ENCODE measurements around the gene LY6G6F. TPM values are rescaled to one million over a fixed set of nuclear protein-coding genes. Genes with fewer than 3 reads are reported as not detected.
A peak's percentile ranks its signal among the peaks of the same experiment; 100 is the strongest.

LY6G6F gene
- total RNA-seq, 6 experiments from 2014 or later = not detected

- Mint-ChIP-seq H3K4me3 (no peak overlapping the region), H3K27ac (no peak overlapping the region; the same call in 1 of the 2 replicates), H3K36me3 (ENCODE audit: low read depth) (peaks cover 12% of the 10 kb centered on the region; the same call in 1 of the 2 replicates), H3K4me1 (ENCODE audit: low read depth) (peaks cover 25% of the 10 kb centered on the region), H3K27me3 (ENCODE audit: insufficient read depth) (no peaks in the 10 kb centered on the region), H3K9me3 (no peaks in the 10 kb centered on the region)
- no peak for TF ChIP-seq CTCF (IDR thresholded peaks at IDR 0.05)
- peak; percentile 25 for DNase-seq
Measured at GRCh38 chr6:31750411-31751022, 43.9 kb downstream of the LY6G6F start.

GRCh38 chr6:31752739-31753319 is 46.2 kb downstream of the LY6G6F start:
- peak overlapping the region; percentile 16; the same call in 1 of the 2 replicates for H3K4me3 Mint-ChIP-seq
- DNase-seq = peak; percentile 82
- peak overlapping the region; percentile 83 for H3K27ac Mint-ChIP-seq
- H3K36me3 Mint-ChIP-seq (ENCODE audit: low read depth) = peaks cover 5% of the 10 kb centered on the region; the same call in 1 of the 2 replicates
- no peaks in the 10 kb centered on the region for H3K9me3 Mint-ChIP-seq
- H3K27me3 Mint-ChIP-seq (ENCODE audit: insufficient read depth) = no peaks in the 10 kb centered on the region
- no peak for TF ChIP-seq CTCF (IDR thresholded peaks at IDR 0.05)
- H3K4me1 Mint-ChIP-seq (ENCODE audit: low read depth) = peaks cover 16% of the 10 kb centered on the region

GRCh38 chr6:31758281-31758680 is 51.6 kb downstream of the LY6G6F start:
- no peak for DNase-seq
- Mint-ChIP-seq H3K27me3 (ENCODE audit: insufficient read depth) (no peaks in the 10 kb centered on the region), H3K36me3 (ENCODE audit: low read depth) (peaks cover 7% of the 10 kb centered on the region; the same call in 1 of the 2 replicates), H3K4me3 (no peak overlapping the region), H3K27ac (no peak overlapping the region), H3K9me3 (no peaks in the 10 kb centered on the region), H3K4me1 (ENCODE audit: low read depth) (peaks cover 4% of the 10 kb centered on the region)
- no peak for TF ChIP-seq CTCF (IDR thresholded peaks at IDR 0.05)

Small RNA genes within 50 kb of the gene (microRNA-seq; reads per million reads assigned to microRNA genes)
- gene MIR4646 = not detected

Other genes starting within 250 kb of the LY6G6F start
- 10 to 100 TPM; 16.0 to 26.0 (median 22.6) TPM for gene MICB, start 208.7 kb upstream of the LY6G6F start, total RNA-seq (2021; fragmentation: NEBNext Ultra II Directional; extraction: Animal tissue kit (Norgen Biotek cat#: 25700))
- not detected for gene MCCD1, start 177.9 kb upstream of the LY6G6F start, total RNA-seq (2021; fragmentation: NEBNext Ultra II Directional; extraction: Animal tissue kit (Norgen Biotek cat#: 25700))
- 100 to 1,000 TPM; 312 to 380 (median 358) TPM for gene DDX39B, start 164.9 kb upstream of the LY6G6F start, total RNA-seq (2021; fragmentation: NEBNext Ultra II Directional; extraction: Animal tissue kit (Norgen Biotek cat#: 25700))
- 1 to 10 TPM; 2.9 to 4.1 (median 3.2) TPM for gene ATP6V1G2, start 160.3 kb upstream of the LY6G6F start, total RNA-seq (2021; fragmentation: NEBNext Ultra II Directional; extraction: Animal tissue kit (Norgen Biotek cat#: 25700))
- gene NFKBIL1, start 159.3 kb upstream of the LY6G6F start, total RNA-seq (2021; fragmentation: NEBNext Ultra II Directional; extraction: Animal tissue kit (Norgen Biotek cat#: 25700)) = 10 to 100 TPM; 11.8 to 15.9 (median 13.6) TPM
- gene LTA, start 134.6 kb upstream of the LY6G6F start, total RNA-seq (2021; fragmentation: NEBNext Ultra II Directional; extraction: Animal tissue kit (Norgen Biotek cat#: 25700)) = not detected
- under 1 TPM; 0.12 to 0.41 (median 0.23) TPM for gene TNF, start 131.3 kb upstream of the LY6G6F start, total RNA-seq (2021; fragmentation: NEBNext Ultra II Directional; extraction: Animal tissue kit (Norgen Biotek cat#: 25700))
- under 1 TPM in 1 of 6 experiments, not detected in 5; 0.38 TPM for gene LTB, start 124.4 kb upstream of the LY6G6F start, total RNA-seq (2021; fragmentation: NEBNext Ultra II Directional; extraction: Animal tissue kit (Norgen Biotek cat#: 25700))
- gene LST1, start 120.6 kb upstream of the LY6G6F start, total RNA-seq (2021; fragmentation: NEBNext Ultra II Directional; extraction: Animal tissue kit (Norgen Biotek cat#: 25700)) = not detected
- gene NCR3, start 113.9 kb upstream of the LY6G6F start, total RNA-seq (2021; fragmentation: NEBNext Ultra II Directional; extraction: Animal tissue kit (Norgen Biotek cat#: 25700)) = not detected
- not detected for gene AIF1, start 91.6 kb upstream of the LY6G6F start, total RNA-seq (2021; fragmentation: NEBNext Ultra II Directional; extraction: Animal tissue kit (Norgen Biotek cat#: 25700))
- gene PRRC2A, start 86.2 kb upstream of the LY6G6F start, total RNA-seq (2021; fragmentation: NEBNext Ultra II Directional; extraction: Animal tissue kit (Norgen Biotek cat#: 25700)) = 100 to 1,000 TPM; 216 to 259 (median 231) TPM
- gene BAG6, start 54.2 kb upstream of the LY6G6F start, total RNA-seq (2021; fragmentation: NEBNext Ultra II Directional; extraction: Animal tissue kit (Norgen Biotek cat#: 25700)) = 100 to 1,000 TPM; 247 to 273 (median 262) TPM
- 1 to 10 TPM; 2.4 to 4.3 (median 2.8) TPM for gene APOM, start 51.0 kb upstream of the LY6G6F start, total RNA-seq (2021; fragmentation: NEBNext Ultra II Directional; extraction: Animal tissue kit (Norgen Biotek cat#: 25700))
- gene C6orf47, start 46.1 kb upstream of the LY6G6F start, total RNA-seq (2021; fragmentation: NEBNext Ultra II Directional; extraction: Animal tissue kit (Norgen Biotek cat#: 25700)) = 10 to 100 TPM; 13.4 to 16.2 (median 14.9) TPM
- 10 to 100 TPM; 11.6 to 14.9 (median 13.0) TPM for gene GPANK1, start 41.9 kb upstream of the LY6G6F start, total RNA-seq (2021; fragmentation: NEBNext Ultra II Directional; extraction: Animal tissue kit (Norgen Biotek cat#: 25700))
- 100 to 1,000 TPM; 200 to 255 (median 225) TPM for gene CSNK2B, start 40.8 kb upstream of the LY6G6F start, total RNA-seq (2021; fragmentation: NEBNext Ultra II Directional; extraction: Animal tissue kit (Norgen Biotek cat#: 25700))
- gene LY6G5B, start 36.9 kb upstream of the LY6G6F start, total RNA-seq (2021; fragmentation: NEBNext Ultra II Directional; extraction: Animal tissue kit (Norgen Biotek cat#: 25700)) = 1 to 10 TPM; 4.6 to 6.0 (median 5.3) TPM
- 1 to 10 TPM; 2.2 to 2.9 (median 2.8) TPM for gene LY6G5C, start 25.8 kb upstream of the LY6G6F start, total RNA-seq (2021; fragmentation: NEBNext Ultra II Directional; extraction: Animal tissue kit (Norgen Biotek cat#: 25700))
- gene ABHD16A, start 3.5 kb upstream of the LY6G6F start, total RNA-seq (2021; fragmentation: NEBNext Ultra II Directional; extraction: Animal tissue kit (Norgen Biotek cat#: 25700)) = 10 to 100 TPM; 27.4 to 39.6 (median 32.0) TPM
- not detected for gene LY6G6D, start 8.5 kb downstream of the LY6G6F start, total RNA-seq (2021; fragmentation: NEBNext Ultra II Directional; extraction: Animal tissue kit (Norgen Biotek cat#: 25700))
- not detected for gene LY6G6C, start 14.9 kb downstream of the LY6G6F start, total RNA-seq (2021; fragmentation: NEBNext Ultra II Directional; extraction: Animal tissue kit (Norgen Biotek cat#: 25700))
- gene MPIG6B, start 16.5 kb downstream of the LY6G6F start, total RNA-seq (2021; fragmentation: NEBNext Ultra II Directional; extraction: Animal tissue kit (Norgen Biotek cat#: 25700)) = not detected
- gene DDAH2, start 22.4 kb downstream of the LY6G6F start, total RNA-seq (2021; fragmentation: NEBNext Ultra II Directional; extraction: Animal tissue kit (Norgen Biotek cat#: 25700)) = 10 to 100 TPM; 44.0 to 47.8 (median 46.0) TPM
- 100 to 1,000 TPM; 638 to 833 (median 745) TPM for gene CLIC1, start 29.7 kb downstream of the LY6G6F start, total RNA-seq (2021; fragmentation: NEBNext Ultra II Directional; extraction: Animal tissue kit (Norgen Biotek cat#: 25700))
- 10 to 100 TPM in 4 of 6 experiments, 1 to 10 TPM in 2; 7.4 to 14.8 (median 12.6) TPM for gene MSH5, start 33.1 kb downstream of the LY6G6F start, total RNA-seq (2021; fragmentation: NEBNext Ultra II Directional; extraction: Animal tissue kit (Norgen Biotek cat#: 25700))
- 1 to 10 TPM in 5 of 6 experiments, under 1 TPM in 1; 0.91 to 2.4 (median 1.3) TPM for gene SAPCD1, start 55.8 kb downstream of the LY6G6F start, total RNA-seq (2021; fragmentation: NEBNext Ultra II Directional; extraction: Animal tissue kit (Norgen Biotek cat#: 25700))
- under 1 TPM; 0.24 to 0.83 (median 0.64) TPM for gene VWA7, start 70.5 kb downstream of the LY6G6F start, total RNA-seq (2021; fragmentation: NEBNext Ultra II Directional; extraction: Animal tissue kit (Norgen Biotek cat#: 25700))
- 100 to 1,000 TPM; 117 to 144 (median 127) TPM for gene VARS1, start 88.9 kb downstream of the LY6G6F start, total RNA-seq (2021; fragmentation: NEBNext Ultra II Directional; extraction: Animal tissue kit (Norgen Biotek cat#: 25700))
- 10 to 100 TPM; 31.8 to 48.5 (median 43.4) TPM for gene LSM2, start 100.1 kb downstream of the LY6G6F start, total RNA-seq (2021; fragmentation: NEBNext Ultra II Directional; extraction: Animal tissue kit (Norgen Biotek cat#: 25700))
- gene HSPA1L, start 108.4 kb downstream of the LY6G6F start, total RNA-seq (2021; fragmentation: NEBNext Ultra II Directional; extraction: Animal tissue kit (Norgen Biotek cat#: 25700)) = 1 to 10 TPM; 1.2 to 1.9 (median 1.6) TPM
- 100 to 1,000 TPM in 1 of 6 experiments, 10 to 100 TPM in 5; 78.5 to 102 (median 84.7) TPM for gene HSPA1A, start 108.7 kb downstream of the LY6G6F start, total RNA-seq (2021; fragmentation: NEBNext Ultra II Directional; extraction: Animal tissue kit (Norgen Biotek cat#: 25700))
- 100 to 1,000 TPM in 2 of 6 experiments, 10 to 100 TPM in 4; 95.5 to 116 (median 98.9) TPM for gene HSPA1B, start 120.9 kb downstream of the LY6G6F start, total RNA-seq (2021; fragmentation: NEBNext Ultra II Directional; extraction: Animal tissue kit (Norgen Biotek cat#: 25700))
- 10 to 100 TPM; 35.8 to 48.6 (median 40.9) TPM for gene NEU1, start 156.0 kb downstream of the LY6G6F start, total RNA-seq (2021; fragmentation: NEBNext Ultra II Directional; extraction: Animal tissue kit (Norgen Biotek cat#: 25700))
- under 1 TPM in 1 of 6 experiments, not detected in 5; 0.10 TPM for gene SLC44A4, start 172.1 kb downstream of the LY6G6F start, total RNA-seq (2021; fragmentation: NEBNext Ultra II Directional; extraction: Animal tissue kit (Norgen Biotek cat#: 25700))
- gene EHMT2, start 190.8 kb downstream of the LY6G6F start, total RNA-seq (2021; fragmentation: NEBNext Ultra II Directional; extraction: Animal tissue kit (Norgen Biotek cat#: 25700)) = 10 to 100 TPM; 43.4 to 47.4 (median 45.9) TPM
- 1 to 10 TPM; 7.3 to 9.0 (median 8.3) TPM for gene ZBTB12, start 195.2 kb downstream of the LY6G6F start, total RNA-seq (2021; fragmentation: NEBNext Ultra II Directional; extraction: Animal tissue kit (Norgen Biotek cat#: 25700))
- under 1 TPM in 4 of 6 experiments, not detected in 2; 0.24 to 0.43 (median 0.43) TPM for gene C2, start 220.9 kb downstream of the LY6G6F start, total RNA-seq (2021; fragmentation: NEBNext Ultra II Directional; extraction: Animal tissue kit (Norgen Biotek cat#: 25700))
- gene CFB, start 239.2 kb downstream of the LY6G6F start, total RNA-seq (2021; fragmentation: NEBNext Ultra II Directional; extraction: Animal tissue kit (Norgen Biotek cat#: 25700)) = 1 to 10 TPM in 2 of 6 experiments, under 1 TPM in 3, not detected in 1; 0.33 to 1.3 (median 0.81) TPM

Measured in HFFc6 (cell line).